Astrocyte of the spinal cord (primary cell): ENCODE data around the gene PAQR5.
A peak's percentile ranks its signal among the peaks of the same experiment; 100 is the strongest.

Experiments
- DNase-seq: peaks from one replicate; pipeline ENCODE4 v3.0.0; 2011; ENCODE audit warnings: low read depth, low spot score
- H3K4me3 ChIP-seq: 2 replicates; pipeline ENCODE4 v1.5.1; 2011; ENCODE audit warnings: low read depth, mild to moderate bottlenecking, low read length, moderate library complexity
- CTCF ChIP-seq: IDR thresholded peaks from 2 replicates; pipeline ENCODE4 v1.5.1; 2012; ENCODE audit warnings: low read depth, mild to moderate bottlenecking, low read length, inconsistent platforms
- in situ Hi-C: cut with HindIII; loops from 2 replicates; pipeline ENCODE4 v1.10.0; 2017; ENCODE audit warnings: low sequenced_read_pairs

Gene PAQR5

GRCh38 chr15:69346112-69346511, 47.4 kb downstream of the PAQR5 start:
- in situ Hi-C loops, result no loop called here
- peak; percentile 5 for DNase-seq
- no peak for TF ChIP-seq CTCF
- no peak overlapping the region for H3K4me3 ChIP-seq

- no peak for DNase-seq
- in situ Hi-C loops, result no loop called here
- H3K4me3 ChIP-seq, result no peak overlapping the region
- no peak for TF ChIP-seq CTCF
These were observed 52.6 kb downstream of the PAQR5 start for GRCh38 chr15:69351333-69351732.

DNA sequence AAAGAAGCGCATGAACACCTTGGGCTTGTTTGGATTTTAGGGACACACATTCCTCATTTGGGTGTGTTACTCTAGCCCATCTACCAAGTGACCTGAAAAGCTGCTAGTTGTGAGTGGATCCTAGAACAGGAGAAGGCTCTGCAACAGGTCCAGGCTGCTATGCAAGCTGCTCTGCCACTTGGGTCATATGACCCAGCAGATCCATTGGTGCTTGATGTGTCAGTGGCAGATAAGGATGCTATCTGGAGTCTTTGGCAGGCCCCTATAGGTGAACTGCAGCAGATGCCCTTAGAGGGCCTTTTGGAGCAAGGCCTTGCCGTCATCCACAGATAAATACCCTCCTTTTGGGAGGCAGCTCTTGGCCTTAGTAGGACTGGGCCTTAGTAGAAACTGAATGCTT, 53.2 kb downstream of the PAQR5 start:
- TF ChIP-seq CTCF, result no peak
- in situ Hi-C loops, result no loop called here
- no peak overlapping the region for H3K4me3 ChIP-seq
- DNase-seq, result no peak

- no peak for TF ChIP-seq CTCF
- H3K4me3 ChIP-seq, result no peak overlapping the region
- in situ Hi-C loops, result no loop called here
- DNase-seq, result peak; percentile 79
These were observed 59.4 kb downstream of the PAQR5 start for GRCh38 chr15:69357773-69358771.

GRCh38 chr15:69358850-69359249, 60.1 kb downstream of the PAQR5 start:
- in situ Hi-C loops, result no loop called here
- DNase-seq, result no peak
- no peak overlapping the region for H3K4me3 ChIP-seq
- no peak for TF ChIP-seq CTCF

GRCh38 chr15:69359722-69360121, 61.0 kb downstream of the PAQR5 start:
- peak; percentile 11 for DNase-seq
- in situ Hi-C loops, result no loop called here
- no peak for TF ChIP-seq CTCF
- no peak overlapping the region for H3K4me3 ChIP-seq
